Testis (tissue), 3 donors: ENCODE data around the gene ITGA8. TPM values are rescaled to one million over a fixed set of nuclear protein-coding genes. Genes with fewer than 3 reads are reported as not detected.

Experiments used
- DNase-seq: peaks from one replicate; pipeline ENCODE4 v3.0.0-alpha.2; 2019
- H3K27ac ChIP-seq, 2 donors: fragments of 200-600 bp; sonication (generic); one replicate each; pipeline ENCODE4 v1.5.1; 2019
- H3K27me3 ChIP-seq: fragments of 200-600 bp; sonication (generic); one replicate; pipeline ENCODE4 v1.5.1; 2019
- H3K36me3 ChIP-seq: fragments of 200-600 bp; sonication (generic); one replicate; pipeline ENCODE4 v1.5.1; 2017; ENCODE audit warnings: low read depth; ENCODE audit errors: missing control alignments
- H3K4me1 ChIP-seq: fragments of 200-600 bp; sonication (generic); one replicate; pipeline ENCODE4 v1.5.1; 2019
- H3K4me3 ChIP-seq, 2 donors: fragments of 200-600 bp; sonication (generic); one replicate each; pipeline ENCODE4 v1.5.1; 2017 to 2019
- H3K9me3 ChIP-seq: fragments of 200-600 bp; sonication (generic); one replicate; pipeline ENCODE4 v1.5.1; 2017
- CTCF ChIP-seq, 3 experiments: fragments of 450-650 bp in 2 of 3; fragments of 200-600 bp in 1 of 3; sonication (generic) in 1 of 3; IDR thresholded peaks; one replicate each; pipeline ENCODE4 v1.5.1; 2016 to 2019; ENCODE audit warnings: antibody characterized with exemption in 3 of 3, mild to moderate bottlenecking in 2 of 3, moderate library complexity in 1 of 3
- POLR2A ChIP-seq: fragments of 450-650 bp; IDR thresholded peaks from one replicate; pipeline ENCODE4 v1.6.1; 2017; ENCODE audit warnings: antibody characterized with exemption, mild to moderate bottlenecking, moderate library complexity
- WGBS, 2 donors: methylation state at CpG; one replicate each; pipeline ENCODE4 v1.1.5; 2018; 5-methylcytosine and 5-hydroxymethylcytosine counted together
- intact Hi-C: fragments of 100-400 bp; cut with DNase I; formaldehyde crosslinking; loops from one replicate; pipeline ENCODE4 v1.15.1; 2023; ENCODE audit warnings: low total_unique reads
- polyA plus RNA-seq: library from polyadenylated mRNA; stranded (reverse); fragments of 350-450 nt; fragmentation: Illumina TruSeq; extraction: RNeasy Lipid Tissue Mini Kit (QIAGEN cat#74804); gene quantifications from one replicate; pipeline ENCODE4 v1.2.3, GENCODE V29; 2014; ENCODE audit warnings: low read depth, low replicate concordance; ENCODE audit not compliant: insufficient read depth
- total RNA-seq, 2 donors: library from RNA; depleted of rRNA; stranded (reverse); fragments of >200 nt; gene quantifications; one replicate each; pipeline ENCODE4 v1.2.3, GENCODE V29; 2016

The ITGA8 gene
- total and polyA plus RNA-seq, 3 donors from 2014 or later: 0.68 to 6.9 (median 0.79) TPM

GRCh38 chr10:15469111-15469510 is 250.6 kb downstream of the ITGA8 start:
- Histone ChIP-seq H3K9me3 (no peaks in the 10 kb centered on the region), H3K36me3 (no peaks in the 10 kb centered on the region), H3K27me3 (no peaks in the 10 kb centered on the region), H3K4me3 (no peak overlapping the region), H3K4me1 (no peaks in the 10 kb centered on the region), H3K27ac (no peak overlapping the region)
- TF ChIP-seq POLR2A (no peak), CTCF (IDR thresholded peaks at IDR 0.05) (no peak)
- intact Hi-C loops: no loop called here
- 90 to 98% methylated on average over 5 of the region's 5 CpGs for WGBS, 2 donors
- no peak for DNase-seq

- Histone ChIP-seq H3K4me1 (no peaks in the 10 kb centered on the region), H3K27ac (no peak overlapping the region), H3K27me3 (no peaks in the 10 kb centered on the region), H3K4me3 (no peak overlapping the region), H3K36me3 (no peaks in the 10 kb centered on the region), H3K9me3 (no peaks in the 10 kb centered on the region)
- intact Hi-C loops: no loop called here
- TF ChIP-seq POLR2A: no peak
- TF ChIP-seq CTCF (IDR thresholded peaks at IDR 0.05): no peak
- WGBS, 2 donors: 87 to 91% methylated on average over 3 of the region's 3 CpGs
- no peak for DNase-seq
Observed at GRCh38 chr10:15464381-15464780, 255.3 kb downstream of the ITGA8 start.

Other genes starting within 250 kb of the ITGA8 start
- gene MINDY3, start 140.6 kb upstream of the ITGA8 start, total RNA-seq: 10 to 100 TPM; 39.6 to 39.8 TPM
- 33.9 TPM for gene MINDY3, start 140.6 kb upstream of the ITGA8 start, polyA plus RNA-seq